Inflammatory macrophage treated with lipopolysaccharide for 1 hour (primary cell): ENCODE results near the gene ST8SIA5.

Experiments
- DNase-seq, 2 donors: peaks; one replicate each; pipeline ENCODE4 v3.0.0-alpha.2; 2020 to 2022

Gene ST8SIA5

DNA sequence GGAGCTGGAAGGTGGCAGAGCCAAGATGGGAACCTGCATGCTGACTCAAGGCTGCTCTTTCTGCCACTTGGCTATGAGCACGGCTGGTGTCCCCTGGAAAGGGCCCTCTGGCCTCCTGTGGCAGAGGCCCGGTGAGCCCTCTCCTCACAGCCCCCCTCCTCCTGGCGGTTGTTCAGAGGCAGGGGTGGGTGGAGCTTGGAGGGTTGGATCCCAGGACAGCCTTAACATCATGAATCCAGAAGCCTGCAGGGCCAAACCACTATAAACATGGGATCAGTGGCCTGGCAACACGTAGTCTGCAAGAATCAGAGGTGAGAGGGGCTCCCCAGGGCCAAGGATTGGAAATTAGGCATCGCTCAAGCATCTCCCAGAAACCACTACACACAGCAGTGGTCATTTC is 51.3 kb downstream of the ST8SIA5 start:
- no peak for DNase-seq

- no peak for DNase-seq
These were observed 52.0 kb downstream of the ST8SIA5 start for GRCh38 chr18:46704816-46705215.

GRCh38 chr18:46704189-46704588 is 52.7 kb downstream of the ST8SIA5 start:
- no peak for DNase-seq

GRCh38 chr18:46702471-46702870 is 54.4 kb downstream of the ST8SIA5 start:
- DNase-seq, result no peak

- no peak for DNase-seq
These were observed 56.6 kb downstream of the ST8SIA5 start for GRCh38 chr18:46700066-46700824.

DNA sequence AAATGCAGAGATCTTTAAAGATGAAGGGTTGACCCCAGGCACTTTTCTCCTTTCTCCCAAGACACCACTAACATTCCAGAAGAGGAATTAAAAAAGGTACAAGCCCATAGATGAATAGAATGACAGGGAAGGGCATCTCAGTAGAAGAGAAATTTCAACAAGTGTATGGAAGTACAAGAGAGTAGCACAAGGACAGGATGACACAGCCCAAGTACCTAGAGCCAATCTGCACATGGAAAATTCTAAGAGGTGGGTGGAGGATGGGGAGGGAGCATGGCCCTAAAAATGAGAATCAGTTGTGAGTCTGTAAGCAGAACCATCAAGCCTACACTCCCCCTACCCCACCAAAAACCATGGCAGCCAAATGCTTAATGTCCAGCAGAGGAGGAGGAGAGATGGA is 60.2 kb downstream of the ST8SIA5 start:
- no peak for DNase-seq

GRCh38 chr18:46696268-46696667 is 60.6 kb downstream of the ST8SIA5 start:
- DNase-seq, result no peak

DNA sequence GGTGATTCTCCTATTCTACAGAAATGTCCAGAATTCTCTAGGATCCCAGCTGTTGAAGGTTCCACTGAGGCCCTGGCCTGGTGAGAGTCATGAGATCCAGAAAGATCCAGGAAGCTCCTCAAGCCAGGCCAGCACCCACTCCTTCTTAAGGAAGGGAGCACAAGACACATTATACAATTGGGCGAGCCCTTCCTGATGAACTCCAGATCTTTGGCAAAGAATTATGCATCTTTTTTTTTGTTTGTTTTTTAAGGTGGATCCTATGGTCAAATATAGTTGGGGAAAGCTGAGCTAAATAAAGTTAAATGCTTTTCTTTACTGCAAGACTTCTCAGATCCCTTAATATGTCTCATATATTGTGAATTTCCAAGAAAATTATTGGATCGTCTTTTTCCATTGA is 62.9 kb downstream of the ST8SIA5 start:
- no peak for DNase-seq

- DNase-seq, result no peak
These were observed 67.9 kb downstream of the ST8SIA5 start for GRCh38 chr18:46688853-46689525.

- no peak for DNase-seq
These were observed 70.7 kb downstream of the ST8SIA5 start for GRCh38 chr18:46686186-46686585.

- DNase-seq, result no peak
These were observed 73.6 kb downstream of the ST8SIA5 start for GRCh38 chr18:46683252-46683651.

DNA sequence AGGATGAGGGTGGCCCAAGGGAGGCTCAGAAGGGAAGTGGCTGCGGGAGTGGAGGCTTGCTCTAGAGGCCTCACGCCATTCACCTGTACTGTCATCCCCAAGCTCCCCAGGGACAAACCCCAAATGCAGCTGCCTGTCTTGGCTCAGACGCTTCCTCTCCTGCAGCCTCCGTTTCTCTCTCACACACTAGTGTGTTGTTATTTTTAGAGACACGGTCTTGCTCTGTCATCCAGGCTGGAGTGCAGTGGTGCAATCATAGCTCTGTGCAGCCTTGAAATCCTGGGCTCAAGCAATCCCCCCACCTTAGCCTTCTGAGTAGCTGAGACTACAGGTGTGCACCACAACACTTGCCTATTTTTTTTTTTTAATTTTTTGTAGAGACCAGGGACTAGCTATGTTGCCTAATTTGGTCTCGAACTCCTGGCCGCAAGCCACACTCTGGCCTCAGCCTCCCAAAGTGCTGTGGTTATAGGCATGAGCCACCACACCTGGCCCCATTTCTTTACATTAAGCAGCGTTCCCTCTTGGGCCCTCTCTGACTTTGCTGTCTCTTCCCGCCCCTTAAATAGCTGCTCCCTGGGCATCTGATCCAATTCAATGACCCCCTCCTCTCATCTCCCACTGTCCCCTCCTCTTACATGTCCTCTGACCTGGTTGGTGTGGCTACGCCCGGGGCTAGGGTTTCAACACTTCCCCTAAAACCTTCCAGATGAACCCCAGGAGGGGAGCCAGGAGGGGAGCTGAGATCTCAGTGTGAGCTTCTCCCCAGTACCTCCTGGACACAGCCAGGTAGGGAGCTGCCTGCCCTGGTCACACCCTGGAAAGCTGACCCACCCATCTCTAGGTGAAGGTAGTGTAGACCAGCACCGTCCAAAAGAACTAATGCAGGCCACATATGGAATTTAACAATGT is 75.8 kb downstream of the ST8SIA5 start:
- DNase-seq, result no peak

DNA sequence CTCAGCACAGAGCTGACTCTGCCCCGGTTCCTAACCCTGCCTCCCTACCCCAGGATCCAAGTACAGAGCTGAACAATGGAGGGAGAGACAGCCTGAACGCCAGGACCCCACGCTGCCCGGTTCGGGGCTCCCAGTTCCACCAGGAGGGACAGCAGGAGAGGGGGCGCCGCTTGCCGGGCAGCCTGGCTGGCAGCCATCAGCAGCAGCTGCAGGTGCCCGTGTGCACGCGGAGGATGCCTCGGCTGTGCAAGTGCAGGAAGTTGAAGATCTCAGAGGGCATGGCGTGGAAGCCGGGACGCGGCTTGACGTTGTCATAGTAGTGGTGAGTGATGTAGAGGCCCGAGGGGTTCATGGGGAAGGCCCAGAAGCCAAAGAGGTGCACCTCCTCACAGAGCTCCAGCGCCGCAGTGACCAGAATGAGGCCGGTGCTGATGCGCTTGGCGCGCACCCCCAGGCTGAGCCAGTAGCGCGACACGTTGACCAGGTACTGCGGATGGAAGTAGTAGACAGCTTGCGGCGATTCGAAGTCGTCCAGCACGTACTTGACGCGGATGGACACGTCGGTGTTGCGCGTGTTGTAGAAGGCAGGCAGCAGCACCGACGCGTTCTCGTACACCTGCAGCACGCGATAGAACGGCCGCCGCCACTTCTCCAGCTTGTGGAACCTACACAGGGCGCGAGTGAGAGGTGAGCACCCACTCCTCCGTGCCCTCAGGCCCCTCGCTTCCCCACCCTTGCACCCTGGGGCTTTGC is 76.8 kb downstream of the ST8SIA5 start:
- DNase-seq, result no peak

GRCh38 chr18:46678785-46679399 is 78.0 kb downstream of the ST8SIA5 start:
- peak in 1 of 2 donors; percentile 12 for DNase-seq

DNA sequence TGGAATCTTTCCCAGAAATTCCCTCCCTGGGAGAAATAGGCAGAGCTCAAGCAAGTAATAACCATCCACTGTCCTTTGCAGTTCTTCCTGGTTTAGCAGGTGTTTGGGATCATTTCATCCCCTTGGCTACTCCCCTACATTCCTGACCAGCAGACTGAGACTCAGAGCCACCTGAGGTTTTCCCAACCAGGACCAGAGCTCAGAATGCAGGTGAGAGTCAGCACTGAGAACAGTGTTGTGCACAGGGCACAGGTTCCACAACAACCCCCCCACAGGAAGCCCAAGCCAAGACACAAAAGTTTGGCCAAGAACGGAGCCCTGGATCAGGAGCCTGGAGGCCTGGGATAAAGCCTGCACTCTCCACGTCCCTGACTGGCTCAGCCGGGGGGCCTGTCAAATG is 78.8 kb downstream of the ST8SIA5 start:
- no peak for DNase-seq

DNA sequence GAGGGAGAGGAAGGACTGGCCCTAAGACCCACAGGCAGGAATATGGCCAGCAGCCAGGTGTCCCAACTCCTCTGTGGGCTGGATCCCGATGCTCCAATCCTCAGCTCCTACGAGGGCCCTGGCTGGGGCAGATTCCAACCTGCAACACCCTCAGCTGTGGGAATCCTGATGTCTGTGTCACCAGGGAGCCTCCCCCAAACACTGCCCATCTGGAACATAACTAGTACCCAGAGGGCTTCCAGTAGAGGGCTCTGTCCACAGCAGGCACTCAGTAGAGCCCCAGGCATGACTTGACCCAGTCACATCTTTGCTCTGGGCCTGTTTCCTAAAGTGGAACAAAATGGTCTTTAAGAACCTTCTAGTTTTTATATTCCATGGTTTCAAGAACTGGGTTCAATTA is 79.2 kb downstream of the ST8SIA5 start:
- no peak for DNase-seq

DNA sequence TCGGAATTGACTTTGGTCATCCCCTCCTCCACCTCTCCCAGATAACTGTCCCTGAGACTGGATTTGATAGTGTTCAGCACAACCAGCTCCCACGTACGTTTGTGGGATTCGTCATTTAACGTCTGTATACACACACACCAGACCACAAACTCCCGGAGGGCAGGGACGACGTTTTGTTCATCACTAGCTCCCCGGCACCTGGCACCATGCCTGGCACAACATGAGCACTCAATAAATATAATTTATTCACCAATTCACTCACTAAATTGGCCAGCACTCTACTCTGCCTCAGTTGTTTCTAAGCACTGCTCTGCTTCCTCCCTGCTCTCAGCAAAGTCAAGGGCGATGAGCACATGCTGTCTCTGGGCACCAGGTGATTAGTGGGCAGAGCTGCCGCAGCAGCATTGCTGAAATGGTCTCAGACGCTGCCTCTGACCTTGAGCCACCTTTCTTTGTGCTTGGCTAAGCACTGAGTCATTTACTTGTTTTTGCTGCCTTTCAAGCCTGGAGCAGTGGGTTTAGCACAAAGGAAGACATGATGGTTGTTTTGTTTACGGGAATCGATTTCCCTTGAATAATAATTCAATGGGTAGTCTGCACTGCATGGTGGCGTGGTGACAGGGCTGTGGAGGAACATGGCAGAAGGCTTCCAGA is 80.5 kb downstream of the ST8SIA5 start:
- DNase-seq, result no peak

DNA sequence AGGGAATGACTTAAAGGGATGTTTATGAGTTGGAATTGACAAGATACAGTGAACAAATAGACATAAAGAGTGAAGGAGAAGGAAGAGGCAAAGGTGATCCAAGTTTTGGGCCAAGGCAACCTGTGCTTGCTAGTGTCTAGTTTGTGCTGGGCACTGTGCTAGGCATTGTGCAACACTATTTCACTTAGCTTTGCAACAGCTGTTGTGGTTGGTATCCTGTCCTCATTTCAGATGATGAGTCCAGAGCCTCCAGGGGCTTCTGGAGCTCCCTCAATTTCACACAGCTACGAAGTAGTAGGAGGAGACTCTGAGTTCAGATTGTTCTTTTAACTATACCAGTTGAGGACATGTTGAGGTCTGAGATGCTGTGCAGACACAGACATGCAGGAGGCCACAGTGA is 81.7 kb downstream of the ST8SIA5 start:
- DNase-seq, result no peak

- no peak for DNase-seq
These were observed 84.5 kb downstream of the ST8SIA5 start for GRCh38 chr18:46672062-46672970.

- DNase-seq, result no peak
These were observed 88.2 kb downstream of the ST8SIA5 start for GRCh38 chr18:46668694-46669093.

DNA sequence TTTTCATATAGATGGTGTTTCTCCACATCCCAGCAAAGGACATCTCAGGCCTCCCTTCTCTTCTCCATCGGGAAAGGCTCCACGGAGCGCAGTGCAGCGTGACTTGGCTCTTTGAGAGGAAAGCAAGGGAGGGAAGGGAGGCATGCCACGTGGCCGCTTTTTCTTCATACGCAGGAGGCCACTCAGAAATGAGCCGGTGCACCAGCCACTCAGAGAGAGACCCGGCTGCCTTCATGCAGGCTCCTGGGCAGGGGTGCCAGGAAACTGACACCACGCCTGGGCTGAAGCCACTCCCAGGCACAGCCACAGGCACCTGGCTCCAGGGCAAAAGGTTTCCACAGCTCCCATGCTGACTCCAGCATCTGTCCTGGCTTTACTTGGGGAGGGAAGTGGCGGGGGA is 88.7 kb downstream of the ST8SIA5 start:
- no peak for DNase-seq
